ENCODE data around the gene RARRES2. TPM values are rescaled to one million over a fixed set of nuclear protein-coding genes. Genes with fewer than 3 reads are reported as not detected.
A peak's percentile ranks its signal among the peaks of the same experiment; 100 is the strongest.

Gene RARRES2
- total RNA-seq, 1 donor from 2014 or later: 144 TPM

GRCh38 chr7:150335108-150335773 lies 6.2 kb downstream of the RARRES2 start:
- DNase-seq (ENCODE audit: low spot score in 2 of 2): no peak
- Histone ChIP-seq H3K4me3 (no peak overlapping the region), H3K27me3 (no peaks in the 10 kb centered on the region), H3K36me3 (no peaks in the 10 kb centered on the region), H3K27ac (peak overlapping the region in 1 of 2 donors; percentile 27), H3K4me1 (peaks cover under 1 to 2% of the 10 kb centered on the region in 2 donors), H3K9me3 (no peaks in the 10 kb centered on the region)
- intact Hi-C loops (cut with DNase I): no loop called here
- TF ChIP-seq, protein P1, sequence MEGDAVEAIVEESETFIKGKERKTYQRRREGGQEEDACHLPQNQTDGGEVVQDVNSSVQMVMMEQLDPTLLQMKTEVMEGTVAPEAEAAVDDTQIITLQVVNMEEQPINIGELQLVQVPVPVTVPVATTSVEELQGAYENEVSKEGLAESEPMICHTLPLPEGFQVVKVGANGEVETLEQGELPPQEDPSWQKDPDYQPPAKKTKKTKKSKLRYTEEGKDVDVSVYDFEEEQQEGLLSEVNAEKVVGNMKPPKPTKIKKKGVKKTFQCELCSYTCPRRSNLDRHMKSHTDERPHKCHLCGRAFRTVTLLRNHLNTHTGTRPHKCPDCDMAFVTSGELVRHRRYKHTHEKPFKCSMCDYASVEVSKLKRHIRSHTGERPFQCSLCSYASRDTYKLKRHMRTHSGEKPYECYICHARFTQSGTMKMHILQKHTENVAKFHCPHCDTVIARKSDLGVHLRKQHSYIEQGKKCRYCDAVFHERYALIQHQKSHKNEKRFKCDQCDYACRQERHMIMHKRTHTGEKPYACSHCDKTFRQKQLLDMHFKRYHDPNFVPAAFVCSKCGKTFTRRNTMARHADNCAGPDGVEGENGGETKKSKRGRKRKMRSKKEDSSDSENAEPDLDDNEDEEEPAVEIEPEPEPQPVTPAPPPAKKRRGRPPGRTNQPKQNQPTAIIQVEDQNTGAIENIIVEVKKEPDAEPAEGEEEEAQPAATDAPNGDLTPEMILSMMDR (IDR thresholded peaks at IDR 0.05): no peak

DNA sequence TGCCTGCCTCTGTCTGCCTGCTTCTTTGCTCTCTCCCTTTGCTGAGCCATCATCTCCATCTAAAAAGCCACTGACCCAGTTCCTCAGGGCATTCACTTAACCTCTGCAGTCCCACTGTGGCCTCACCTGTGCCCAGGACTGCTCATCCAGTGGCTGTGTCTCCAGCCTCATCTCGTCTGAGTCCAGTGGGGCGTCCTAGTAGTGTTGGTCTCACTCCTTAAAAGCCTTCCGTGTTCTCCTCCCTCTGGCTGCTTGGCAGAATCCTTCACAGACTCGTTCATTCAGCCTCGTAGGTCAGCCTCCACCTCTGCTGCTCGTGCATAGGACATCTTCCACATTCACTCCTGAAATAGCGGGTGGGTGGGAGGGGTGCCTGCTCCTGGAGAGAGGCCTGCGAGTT lies 7.3 kb downstream of the RARRES2 start:
- Histone ChIP-seq H3K4me1 (peaks cover 0 to 2% of the 10 kb centered on the region in 2 donors), H3K9me3 (no peaks in the 10 kb centered on the region), H3K27me3 (no peaks in the 10 kb centered on the region), H3K36me3 (no peaks in the 10 kb centered on the region), H3K27ac (no peak overlapping the region), H3K4me3 (no peak overlapping the region)
- TF ChIP-seq, protein P1 (IDR thresholded peaks at IDR 0.05): no peak
- intact Hi-C loops (cut with DNase I): no loop called here
- no peak for DNase-seq (ENCODE audit: low spot score in 2 of 2)

GRCh38 chr7:150333659-150334058 lies 7.8 kb downstream of the RARRES2 start:
- Histone ChIP-seq H3K36me3 (no peaks in the 10 kb centered on the region), H3K27me3 (no peaks in the 10 kb centered on the region), H3K4me3 (no peak overlapping the region), H3K4me1 (peaks cover 0 to 2% of the 10 kb centered on the region in 2 donors), H3K9me3 (no peaks in the 10 kb centered on the region), H3K27ac (no peak overlapping the region)
- intact Hi-C loops (cut with DNase I): no loop called here
- TF ChIP-seq, protein P1 (IDR thresholded peaks at IDR 0.05): no peak
- DNase-seq (ENCODE audit: low spot score in 2 of 2): no peak

DNA sequence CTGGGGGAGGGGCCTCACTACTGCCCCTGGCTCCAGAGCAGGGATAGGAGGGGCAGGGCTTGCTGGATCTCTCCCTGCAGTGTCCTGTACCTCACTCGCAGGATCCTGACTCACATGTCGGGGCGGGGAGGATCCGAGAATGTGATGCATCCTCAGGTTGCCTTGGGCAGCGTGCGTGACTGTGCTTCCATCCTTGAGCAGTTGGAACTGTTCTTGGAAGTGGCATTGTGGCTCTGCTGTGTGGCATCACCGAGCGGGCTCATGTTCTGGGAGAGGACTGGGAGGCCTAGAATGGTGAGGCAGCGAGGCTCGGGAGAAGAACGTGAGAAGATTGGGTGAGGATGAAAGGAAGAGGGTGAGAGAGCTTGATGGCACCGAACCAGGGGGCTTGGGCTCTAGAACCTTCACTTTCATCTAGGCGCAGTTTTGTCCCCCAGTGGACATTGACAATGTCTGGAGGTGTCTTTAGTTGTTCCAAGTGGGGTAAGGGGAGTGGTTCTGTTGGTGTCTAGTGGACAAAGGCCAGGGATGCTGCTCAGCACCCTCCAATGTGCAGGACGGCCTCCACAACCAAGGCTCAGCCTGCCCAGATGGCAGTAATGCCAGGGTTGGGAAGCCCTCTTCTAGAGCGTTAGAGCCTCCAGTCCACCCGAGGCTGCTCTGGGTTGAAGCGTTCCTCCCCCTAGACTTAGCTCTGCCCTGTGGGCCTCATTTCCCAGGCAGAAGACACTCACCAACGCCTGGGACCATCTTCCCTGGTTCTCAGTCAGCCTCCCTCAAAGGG lies 8.4 kb downstream of the RARRES2 start:
- Histone ChIP-seq H3K36me3 (no peaks in the 10 kb centered on the region), H3K27me3 (no peaks in the 10 kb centered on the region), H3K27ac (no peak overlapping the region), H3K4me3 (no peak overlapping the region), H3K9me3 (no peaks in the 10 kb centered on the region), H3K4me1 (peaks cover 0 to 2% of the 10 kb centered on the region in 2 donors)
- TF ChIP-seq, protein P1 (IDR thresholded peaks at IDR 0.05): no peak
- peak in 1 of 2 donors; percentile 55 for DNase-seq (ENCODE audit: low spot score in 2 of 2)
- intact Hi-C loops (cut with DNase I): no loop called here

DNA sequence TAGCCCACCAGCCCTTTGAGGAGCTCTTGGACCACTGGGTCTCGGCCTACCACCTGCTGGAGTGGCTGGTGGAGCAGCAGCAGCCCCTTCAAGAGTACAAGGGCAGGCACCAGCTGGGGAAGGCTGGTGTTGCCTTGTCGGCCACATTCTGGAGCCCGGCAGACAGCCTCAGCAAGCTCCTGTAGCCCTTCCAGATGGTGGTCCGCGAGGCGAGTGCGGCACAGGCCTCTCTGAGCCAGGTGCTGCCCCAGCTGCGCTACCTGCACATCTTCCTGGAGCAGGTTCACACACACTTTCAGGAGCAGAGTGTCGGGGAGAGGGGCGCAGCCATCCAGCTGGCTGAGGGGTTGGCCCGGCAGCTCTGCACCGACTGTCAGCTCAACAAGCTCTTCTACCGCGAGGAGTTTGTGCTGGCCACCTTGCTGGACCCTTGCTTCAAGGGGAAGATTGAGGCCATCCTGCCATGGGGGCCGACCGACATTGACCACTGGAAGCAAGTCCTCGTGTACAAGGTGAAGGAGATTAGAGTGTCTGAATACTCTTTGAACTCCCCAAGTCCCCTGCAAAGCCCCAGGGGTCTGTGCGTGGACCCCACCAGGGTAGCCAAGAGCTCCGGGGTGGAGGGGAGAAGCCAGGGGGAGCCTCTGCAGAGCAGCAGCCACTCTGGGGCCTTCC lies 11.1 kb downstream of the RARRES2 start:
- no peaks in the 10 kb centered on the region for H3K27me3 ChIP-seq
- TF ChIP-seq, protein P1 (IDR thresholded peaks at IDR 0.05): no peak
- no peaks in the 10 kb centered on the region for H3K4me1 ChIP-seq
- DNase-seq (ENCODE audit: low spot score in 2 of 2): no peak
- intact Hi-C loops (cut with DNase I): no loop called here
- no peak overlapping the region for H3K4me3 ChIP-seq
- H3K36me3 ChIP-seq: no peaks in the 10 kb centered on the region
- H3K9me3 ChIP-seq: no peaks in the 10 kb centered on the region
- no peak overlapping the region for H3K27ac ChIP-seq

All from ascending aorta (tissue), 2 donors.